ENCODE measurements around the gene SERPINB4. TPM values are rescaled to one million over a fixed set of nuclear protein-coding genes. Genes with fewer than 3 reads are reported as not detected.
"Not testable (repeated sequence)": the region's sequence is repeated elsewhere in the genome, so short reads cannot be mapped to it uniquely, and the experiment has no call there.

The SERPINB4 gene
- total RNA-seq, result not detected

DNA sequence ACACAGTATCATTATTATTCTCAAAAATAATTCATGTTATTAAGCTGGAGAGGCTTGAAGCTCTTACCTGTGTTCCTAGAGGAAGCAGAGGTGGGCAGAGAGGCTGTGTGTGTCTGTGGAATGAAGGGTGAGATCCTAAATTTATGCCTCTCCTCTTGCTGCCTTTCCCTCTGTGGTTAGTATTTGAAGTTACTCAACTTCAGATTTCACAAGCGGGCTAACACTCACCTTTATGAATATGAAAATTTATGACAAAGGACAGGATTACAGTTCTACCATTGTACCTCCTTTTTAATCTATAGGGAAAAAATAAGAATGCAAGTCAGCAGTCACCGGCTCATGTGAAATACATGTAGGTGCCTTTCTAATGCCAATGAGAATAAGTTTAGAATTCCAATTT, at the start of gene SERPINB4:
TSS of gene SERPINB4 (minus strand) at position 115 of the 400 bp plus-strand sequence. CDS start 679 bp downstream, outside the sequence.
- not testable (repeated sequence) for ATAC-seq; DNase-seq (ENCODE audit: low spot score)

- ATAC-seq (no peak), DNase-seq (ENCODE audit: low spot score) (no peak)
These were observed 45.0 kb upstream of the SERPINB4 start for GRCh38 chr18:63689064-63689463.

- ATAC-seq, result no peak
- no peak for DNase-seq (ENCODE audit: low spot score)
These were observed 42.8 kb upstream of the SERPINB4 start for GRCh38 chr18:63686871-63687270.

- DNase-seq (ENCODE audit: low spot score) (no peak), ATAC-seq (no peak)
These were observed 40.7 kb upstream of the SERPINB4 start for GRCh38 chr18:63684718-63685117.

DNA sequence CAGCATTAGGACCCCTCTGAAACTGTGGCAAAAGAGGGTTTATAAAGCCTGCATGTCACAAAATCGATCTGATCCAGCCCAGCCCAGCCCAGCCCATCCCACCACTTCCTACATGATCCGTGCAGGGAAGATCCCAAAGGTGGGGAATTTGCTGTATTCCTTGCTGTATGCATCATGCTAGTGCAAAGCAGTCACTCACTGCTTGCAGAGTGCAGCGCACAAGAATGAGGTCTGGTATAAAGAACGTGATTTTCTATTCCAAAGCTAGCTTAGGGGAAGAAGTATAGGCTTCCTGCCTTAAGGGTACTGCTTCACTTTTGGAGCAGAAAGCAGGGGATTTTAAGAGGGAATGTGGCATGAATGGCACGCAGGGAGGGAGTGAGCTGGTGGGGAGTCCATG, 39.8 kb upstream of the SERPINB4 start:
- ATAC-seq (no peak), DNase-seq (ENCODE audit: low spot score) (no peak)

DNA sequence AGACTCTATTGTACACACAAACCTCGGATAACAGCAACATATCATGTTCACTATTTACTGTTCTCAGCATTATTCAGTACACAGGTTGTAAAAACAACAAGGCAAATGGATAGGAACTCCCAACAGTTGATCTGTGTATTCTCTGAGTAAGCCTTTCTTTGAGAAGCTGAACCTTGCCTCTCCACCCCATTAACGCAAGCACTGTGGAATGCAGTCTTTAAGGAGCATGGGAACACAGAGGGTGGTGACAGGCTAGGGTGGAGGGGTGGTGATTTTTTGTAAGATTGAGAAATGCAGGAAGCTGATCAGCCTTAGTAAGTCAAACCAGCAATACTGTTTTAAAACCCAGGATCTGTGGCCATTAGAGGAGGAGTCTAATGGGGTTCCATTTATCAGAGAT, 39.1 kb upstream of the SERPINB4 start:
- no peak for DNase-seq (ENCODE audit: low spot score)
- ATAC-seq, result no peak

GRCh38 chr18:63681449-63682340, 37.6 kb upstream of the SERPINB4 start:
- ATAC-seq, result peak; percentile 92
- peak; percentile 69 for DNase-seq (ENCODE audit: low spot score)

DNA sequence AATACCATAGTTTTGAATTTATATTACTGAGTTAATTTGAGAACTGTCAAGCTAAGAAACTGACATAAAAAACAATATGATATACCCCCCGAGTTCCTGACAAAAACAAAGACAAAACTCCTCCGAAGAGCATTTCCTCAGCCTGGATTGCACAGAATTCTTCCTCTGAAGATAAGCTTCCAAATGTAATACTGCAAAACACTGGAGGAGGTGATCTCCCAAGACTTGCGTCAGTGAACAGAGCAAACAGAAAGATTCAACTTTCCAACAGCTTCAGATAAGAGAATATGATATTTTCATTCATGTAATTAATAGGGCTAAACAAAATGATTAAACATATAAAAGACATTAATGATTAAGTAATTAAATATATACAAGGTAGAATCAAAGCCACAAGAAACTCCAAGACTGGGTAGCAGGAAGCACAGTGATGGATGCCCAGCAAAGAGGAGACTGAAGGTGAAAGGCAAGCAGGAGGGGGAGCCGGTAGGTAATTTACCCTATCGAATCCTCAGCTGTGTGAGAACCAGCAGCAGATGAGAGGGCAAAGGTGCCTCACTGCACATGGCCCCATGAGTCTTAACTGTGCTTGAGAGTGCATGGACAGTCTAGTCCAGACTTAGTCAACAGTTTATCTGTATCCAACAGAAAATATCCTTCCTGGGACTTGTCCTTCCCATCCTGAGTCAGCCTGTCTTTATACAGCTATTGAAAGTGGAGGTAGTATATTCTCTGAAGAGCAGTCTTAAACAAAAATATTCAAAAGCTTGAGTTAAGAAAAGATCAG, 36.0 kb upstream of the SERPINB4 start:
- ATAC-seq, result no peak
- no peak for DNase-seq (ENCODE audit: low spot score)

DNA sequence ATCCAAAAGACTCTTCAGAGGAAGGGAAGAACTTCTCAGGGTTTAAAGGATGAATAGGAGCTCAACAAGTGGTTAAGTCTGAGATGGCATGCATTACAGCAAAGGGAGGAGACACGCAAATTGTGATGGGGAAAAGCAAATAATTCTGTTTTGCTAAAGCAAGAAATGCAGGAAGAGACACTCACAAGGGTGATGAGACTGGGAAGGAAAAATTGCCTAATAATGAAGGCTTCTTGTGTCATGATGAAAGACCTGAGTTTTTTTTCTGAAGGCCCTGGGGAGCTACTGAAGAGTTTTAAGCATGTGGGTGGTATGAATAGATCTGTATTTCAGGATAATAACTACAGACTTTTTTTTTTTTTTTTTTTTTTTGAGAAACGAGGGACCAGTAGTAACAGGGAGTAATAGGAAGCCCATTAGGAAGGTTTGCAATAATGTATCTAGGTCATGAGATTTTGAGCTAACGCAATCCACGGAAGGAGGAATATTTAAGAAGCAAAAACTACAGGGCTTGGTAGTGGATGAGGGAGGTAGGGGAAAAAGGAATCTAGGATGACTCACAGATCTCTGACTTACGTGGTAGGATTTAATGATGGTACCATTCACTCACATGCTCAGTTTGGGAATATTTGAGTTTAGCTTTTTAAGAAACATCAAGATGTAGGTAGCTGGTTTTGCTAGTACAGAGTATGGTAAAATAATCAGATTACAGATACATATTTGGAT, 33.6 kb upstream of the SERPINB4 start:
- DNase-seq (ENCODE audit: low spot score), result no peak
- no peak for ATAC-seq

- DNase-seq (ENCODE audit: low spot score) (no peak), ATAC-seq (peak; percentile 94)
These were observed 32.7 kb upstream of the SERPINB4 start for GRCh38 chr18:63676526-63677323.

- ATAC-seq (no peak), DNase-seq (ENCODE audit: low spot score) (no peak)
These were observed 20.5 kb upstream of the SERPINB4 start for GRCh38 chr18:63664571-63664970.

GRCh38 chr18:63661750-63662149, 17.7 kb upstream of the SERPINB4 start, which contains the start of gene SERPINB3:
Gene SERPINB3, minus strand, starts transcription at chr18:63661893. Its CDS starts 677 bp downstream, at chr18:63661216.
- not testable (repeated sequence) for DNase-seq (ENCODE audit: low spot score); ATAC-seq

GRCh38 chr18:63658920-63659319, 14.9 kb upstream of the SERPINB4 start:
- DNase-seq (ENCODE audit: low spot score); ATAC-seq: not testable (repeated sequence)

DNA sequence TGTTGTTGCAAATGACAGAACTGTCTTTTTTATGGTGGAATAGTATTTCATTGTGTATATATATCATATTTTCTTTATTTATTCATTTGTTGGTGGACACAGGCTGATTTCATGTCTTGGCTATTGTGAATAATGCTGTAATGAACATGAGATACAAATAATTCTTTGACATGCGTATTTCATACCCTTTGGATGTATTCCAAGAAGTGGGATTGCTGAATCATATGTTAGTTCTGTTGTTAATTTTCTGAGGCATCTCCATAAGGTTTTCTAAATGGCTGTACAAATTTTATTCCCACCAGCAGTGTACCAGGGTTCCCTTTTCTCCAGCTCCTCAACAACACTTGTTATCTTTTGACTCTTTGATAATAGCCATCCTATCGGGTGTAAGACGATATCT, 6.2 kb upstream of the SERPINB4 start:
- DNase-seq (ENCODE audit: low spot score); ATAC-seq: not testable (repeated sequence)

DNA sequence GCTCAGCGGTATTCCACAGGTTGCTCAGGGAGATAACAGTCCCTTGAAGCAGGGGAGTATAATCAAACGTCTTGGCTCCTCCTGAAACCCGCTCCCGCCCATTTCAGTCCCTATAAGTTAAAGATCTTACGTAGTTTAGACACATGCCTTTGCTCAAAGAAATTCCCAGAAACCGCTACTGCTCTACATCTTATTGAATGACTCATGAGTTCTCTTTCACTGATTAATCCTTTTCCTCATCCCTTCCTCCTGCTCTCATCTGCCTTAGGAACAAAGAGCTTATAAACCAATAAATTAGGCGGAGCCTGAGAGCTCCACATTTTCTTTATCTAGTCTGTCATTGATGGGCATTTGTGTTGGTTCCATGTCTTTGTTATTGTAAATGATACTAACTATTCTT, 4.2 kb upstream of the SERPINB4 start:
- no peak for DNase-seq (ENCODE audit: low spot score)
- ATAC-seq, result no peak

DNA sequence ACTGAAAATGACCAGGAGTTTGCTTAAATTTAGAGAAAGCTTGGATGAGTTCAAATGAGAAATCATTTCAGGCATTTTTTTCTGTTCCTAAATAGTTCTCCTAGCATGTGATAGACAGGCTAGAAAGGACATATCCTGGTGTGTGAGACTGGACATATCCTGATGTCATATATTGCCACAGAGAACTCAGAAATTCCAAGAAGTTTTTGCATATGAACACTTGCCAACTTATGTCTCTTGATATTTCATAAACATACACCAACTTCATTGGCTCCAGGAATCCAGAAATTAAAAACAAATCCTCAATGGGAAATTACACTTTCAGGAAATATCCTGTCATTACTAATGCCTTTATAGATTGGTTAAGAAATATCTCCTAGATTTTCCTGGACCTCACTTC, 2.9 kb upstream of the SERPINB4 start:
- no peak for ATAC-seq

DNA sequence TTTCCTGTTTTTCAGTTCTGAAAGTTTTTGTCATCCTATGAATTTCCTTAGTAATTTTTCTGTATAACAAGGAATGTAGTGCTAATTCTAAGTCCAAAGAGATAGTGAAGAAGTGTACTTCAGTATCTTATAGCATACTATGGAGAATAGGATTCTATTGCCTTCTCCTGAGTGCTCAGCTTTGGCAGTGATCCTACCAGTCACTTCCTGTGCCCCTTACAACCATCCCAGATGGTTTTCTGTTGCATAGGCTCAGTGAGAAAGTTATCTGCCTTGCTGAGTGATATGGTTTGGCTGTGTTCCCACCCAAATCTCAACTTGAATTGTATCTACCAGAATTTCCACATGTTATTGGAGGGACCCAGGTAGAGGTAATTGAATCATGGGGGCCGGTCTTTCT, 638 bp upstream of the SERPINB4 start:
- ATAC-seq; DNase-seq (ENCODE audit: low spot score): not testable (repeated sequence)

More for the DNA sequence above, 2.9 kb upstream of the SERPINB4 start:
- DNase-seq (ENCODE audit: low spot score), result no peak

DNA sequence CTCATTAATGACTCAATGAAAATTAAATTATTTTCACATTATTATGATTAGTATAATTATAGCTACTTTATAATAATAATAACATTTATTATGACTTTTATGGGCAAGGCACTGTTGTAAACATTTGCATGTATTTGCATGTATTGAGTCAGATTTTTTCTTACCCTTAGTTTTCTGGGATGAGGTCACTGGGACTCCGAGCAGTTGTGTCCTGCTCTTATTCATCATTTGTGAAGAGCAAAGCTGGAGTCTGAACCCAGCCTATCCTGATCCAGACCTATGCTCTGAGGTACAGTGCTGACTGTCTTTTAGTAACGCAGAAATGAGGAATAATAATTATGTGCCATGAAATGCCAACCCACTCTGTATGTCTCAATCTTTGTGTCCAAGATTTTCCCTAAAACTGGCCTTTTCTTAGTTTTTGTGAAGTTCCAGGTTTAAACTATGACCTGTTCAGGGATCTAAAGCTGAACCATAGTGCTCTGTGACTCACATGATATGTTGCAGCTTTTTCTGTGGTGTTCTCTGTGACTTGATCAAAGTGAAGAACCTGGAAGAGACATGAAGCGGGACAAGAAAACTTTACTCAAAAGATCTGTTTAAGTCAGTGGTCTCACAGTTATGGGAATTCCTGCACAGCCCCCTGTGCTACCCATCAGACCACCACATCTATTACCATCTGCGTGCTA, 1.2 kb downstream of the SERPINB4 start:
- not testable (repeated sequence) for DNase-seq (ENCODE audit: low spot score); ATAC-seq

DNA sequence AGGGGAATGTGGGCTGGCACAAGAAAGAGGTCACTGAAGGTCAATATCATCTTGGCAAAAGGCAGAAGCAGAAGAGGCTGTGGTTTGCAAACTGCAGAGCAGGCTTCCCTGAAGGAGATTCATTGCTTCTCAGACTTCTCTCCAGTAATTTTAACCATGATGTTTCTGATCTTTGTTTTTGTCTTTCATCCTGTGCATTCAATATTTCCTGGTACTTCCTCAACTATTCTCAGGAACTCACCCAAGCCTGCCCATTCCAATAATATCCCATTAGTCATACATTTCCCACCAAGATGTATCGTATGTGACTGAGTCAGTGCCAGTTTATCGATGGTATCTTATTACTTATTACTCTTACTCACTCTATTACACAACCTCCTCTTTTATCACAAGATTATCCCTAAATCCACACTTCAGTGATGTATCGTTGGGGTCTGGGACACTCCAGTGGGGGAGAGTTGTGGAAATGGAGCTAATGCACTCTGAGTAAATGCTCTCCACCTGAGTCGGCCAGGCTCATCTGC, 2.8 kb downstream of the SERPINB4 start:
- DNase-seq (ENCODE audit: low spot score); ATAC-seq: not testable (repeated sequence)

All from left lobe of liver (tissue), 2 donors.